K562 (cell line): ENCODE data around the gene TMEM217. TPM values are rescaled to one million over a fixed set of nuclear protein-coding genes. Genes with fewer than 3 reads are reported as not detected.

Source experiments
- ATF7 ChIP-seq: fragments of 450-650 bp; IDR thresholded peaks from 2 replicates; pipeline ENCODE4 v1.7.1; 2014; ENCODE audit warnings: mild to moderate bottlenecking, moderate library complexity
- CBX3 ChIP-seq, 2 experiments: IDR thresholded peaks; 1 replicate in 1 of 2; 2 replicates in 1 of 2; pipeline ENCODE4 v1.6.1; 2012; ENCODE audit warnings: inconsistent platforms in 2 of 2, low read length in 2 of 2, borderline replicate concordance in 1 of 2, control low read depth in 1 of 2
- CTCF ChIP-seq, 3 experiments: IDR thresholded peaks in 2 of 3; conservative IDR thresholded peaks in 1 of 3; 2 replicates each; pipeline ENCODE4 v1.5.1; 2011 to 2012; ENCODE audit warnings: low read length in 3 of 3, mild to moderate bottlenecking in 3 of 3, control low read depth in 2 of 3, improper control_type of control experiment in 1 of 3, inconsistent platforms in 1 of 3, low read depth in 1 of 3, mixed read lengths in 1 of 3, moderate library complexity in 1 of 3; ENCODE audit not compliant: insufficient read depth in 2 of 3
- E4F1 ChIP-seq: fragments of 250-450 bp; sonication (Bioruptor Pico); IDR thresholded peaks from 2 replicates; pipeline ENCODE4 v1.5.0; 2021; ENCODE audit warnings: mild to moderate bottlenecking, borderline replicate concordance
- FOXP1 ChIP-seq: sonication (generic); formaldehyde crosslinking; IDR thresholded peaks from 2 replicates; pipeline ENCODE4 v1.8.0; 2022; ENCODE audit warnings: mild to moderate bottlenecking, missing genetic modification reagents
- KAT7 ChIP-seq: sonication (generic); formaldehyde crosslinking; IDR thresholded peaks from 2 replicates; pipeline ENCODE4 v1.8.0; 2022; ENCODE audit warnings: missing genetic modification reagents, mild to moderate bottlenecking, borderline replicate concordance
- OTX1 ChIP-seq: fragments of 450-650 bp; formaldehyde crosslinking; IDR thresholded peaks from 2 replicates; pipeline ENCODE4 v1.4.0; 2022; ENCODE audit warnings: mild to moderate bottlenecking
- PHF20 ChIP-seq: fragments of 450-650 bp; IDR thresholded peaks from 2 replicates; pipeline ENCODE4 v1.6.1; 2018; ENCODE audit not compliant: partially characterized antibody
- PHF8 ChIP-seq: fragments of 200-600 bp; sonication (generic); IDR thresholded peaks from 2 replicates; pipeline ENCODE4 v1.6.1; 2012; ENCODE audit warnings: mixed run types, mild to moderate bottlenecking, inconsistent platforms, low read length, moderate library complexity, borderline replicate concordance
- PKNOX1 ChIP-seq: fragments of 450-650 bp; IDR thresholded peaks from 2 replicates; pipeline ENCODE4 v1.6.1; 2016
- SP2 ChIP-seq: IDR thresholded peaks from 2 replicates; pipeline ENCODE4 v1.6.1; 2011; ENCODE audit warnings: mild to moderate bottlenecking, low read depth, low read length, moderate library complexity; ENCODE audit not compliant: poor library complexity, severe bottlenecking; ENCODE audit errors: extremely low read depth
- SRF ChIP-seq, 2 experiments: fragments of 250-450, 450-650 bp in 1 of 2; sonication (Bioruptor Pico) in 1 of 2; sonication (generic) in 1 of 2; formaldehyde crosslinking; IDR thresholded peaks; 2 replicates each; pipeline versions ENCODE4 v1.5.0 to v1.5.1; 2020 to 2022; ENCODE audit warnings: mild to moderate bottlenecking in 1 of 2, missing genetic modification reagents in 1 of 2
- TEAD4 ChIP-seq, 2 experiments: sonication (generic) in 1 of 2; formaldehyde crosslinking in 1 of 2; IDR thresholded peaks; 2 replicates each; pipeline versions ENCODE4 v1.6.1 to v1.8.0; 2012 to 2022; ENCODE audit warnings: borderline replicate concordance in 1 of 2, inconsistent platforms in 1 of 2, low read length in 1 of 2, mild to moderate bottlenecking in 1 of 2, missing genetic modification reagents in 1 of 2
- THRAP3 ChIP-seq: fragments of 450-650 bp; IDR thresholded peaks from 2 replicates; pipeline ENCODE4 v1.6.1; 2016; ENCODE audit warnings: mild to moderate bottlenecking, inconsistent platforms, borderline replicate concordance
- TSHZ1 ChIP-seq: fragments of 250-450 bp; sonication (Bioruptor Pico); IDR thresholded peaks from 2 replicates; pipeline ENCODE4 v1.4.0; 2020; ENCODE audit warnings: mild to moderate bottlenecking, moderate library complexity
- ZBED1 ChIP-seq: IDR thresholded peaks from 2 replicates; pipeline ENCODE4 v1.6.1; 2014
- ZNF224 ChIP-seq: sonication (generic); formaldehyde crosslinking; IDR thresholded peaks from 2 replicates; pipeline ENCODE4 v1.8.0; 2022; ENCODE audit warnings: mild to moderate bottlenecking, missing genetic modification reagents
- polyA plus RNA-seq, 8 experiments: library from polyadenylated mRNA; depleted of rRNA in 4 of 8; stranded (reverse) in 5 of 8; unstranded in 3 of 8; fragments of >200 nt; fragmentation: Nextera tagmentation in 2 of 8; fragmentation: Illumina TruSeq in 1 of 8; extraction: Ambion mirVana in 2 of 8; extraction: Trizol in 1 of 8; gene quantifications; 2 replicates each; pipeline versions ENCODE4 v1.2.1 to v1.2.3, GENCODE V29; 2011 to 2014; ENCODE audit warnings: inconsistent platforms in 1 of 8, missing spikeins in 1 of 8
- total RNA-seq, 7 experiments: library from RNA; depleted of rRNA in 6 of 7; stranded (reverse); fragments of >200 nt in 6 of 7; fragmentation: Illumina TruSeq in 2 of 7; extraction: Trizol in 2 of 7; gene quantifications; 2 replicates each; pipeline versions ENCODE4 v1.2.1 to v1.2.3, GENCODE V29; 2011 to 2021; ENCODE audit warnings: low replicate concordance in 1 of 7

The TMEM217 gene
- total and polyA plus RNA-seq, 9 of the 15 experiments (the other 6 are each of a cell fraction or from before 2014, with no cell fraction given), result 1.3 to 8.0 (median 1.9) TPM

- TF ChIP-seq KAT7 (CRISPR knock-in tag) (peak; percentile 32; the same call in 1 of the 2 replicates), PHF20 (peak; percentile 20), ATF7 (peak; percentile 53), ZNF224 (no peak), E4F1 (CRISPR knock-in tag) (no peak), SP2 (no peak), PHF8 (no peak), TEAD4 (IDR thresholded peaks at IDR 0.05; ENCODE audit: low read length) (peak; percentile 39; the same call in 1 of the 2 replicates), TEAD4 (CRISPR knock-in tag; IDR thresholded peaks at IDR 0.05; ENCODE audit: borderline replicate concordance) (no peak), CBX3 (IDR thresholded peaks at IDR 0.05; ENCODE audit: borderline replicate concordance in 1 of 2, low read length in 2 of 2) (peak in 1 of 2 experiments; percentile 59; a peak in 1 of 3 replicates), PKNOX1 (peak; percentile 40), CTCF (IDR thresholded peaks at IDR 0.05 in 2 of 3, conservative IDR thresholded peaks at IDR 0.05 in 1 of 3; ENCODE audit: insufficient read depth in 2 of 3, low read depth in 1 of 3, low read length in 3 of 3) (peak; percentile 43 to 61 (median 53); a peak in 5 of 6 replicates), ZBED1 (peak; percentile 78; the same call in 1 of the 2 replicates), OTX1 (CRISPR knock-in tag) (peak; percentile 40; the same call in 1 of the 2 replicates), TSHZ1 (CRISPR knock-in tag) (peak; percentile 75), SRF (CRISPR knock-in tag; IDR thresholded peaks at IDR 0.05) (peak in 1 of 2 experiments; percentile 40; a peak in 1 of 4 replicates), FOXP1 (CRISPR knock-in tag) (peak; percentile 35; the same call in 1 of the 2 replicates), THRAP3 (no peak)
These were observed 80.6 kb downstream of the TMEM217 start (continued) for GRCh38 chr6:37177077-37177934.
